Measurements from ENCODE around the gene PRMT1. TPM values are rescaled to one million over a fixed set of nuclear protein-coding genes. Genes with fewer than 3 reads are reported as not detected.

PRMT1 gene
- total RNA-seq, 1 experiment from 2014 or later: 527 TPM

DNA sequence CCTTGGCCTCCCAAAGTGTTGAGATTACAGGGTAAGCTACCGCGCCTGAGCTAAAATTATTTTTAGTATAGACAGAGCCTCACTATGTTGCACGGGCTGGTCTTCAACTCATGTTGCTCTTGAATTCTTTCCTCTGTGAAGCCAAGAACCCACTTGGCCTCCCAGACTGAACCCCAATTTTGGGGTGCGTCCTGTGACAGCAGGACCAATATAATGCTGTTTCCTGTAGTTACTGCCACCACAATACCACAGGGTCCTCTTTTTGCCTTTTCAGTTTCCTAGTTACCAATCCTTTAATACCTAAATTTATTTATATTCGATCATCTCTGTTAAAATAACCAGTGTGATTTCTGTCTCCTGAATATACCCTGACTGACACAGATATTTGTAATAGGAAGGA is 53.1 kb downstream of the PRMT1 start (continued):
- TF ChIP-seq, protein P1, sequence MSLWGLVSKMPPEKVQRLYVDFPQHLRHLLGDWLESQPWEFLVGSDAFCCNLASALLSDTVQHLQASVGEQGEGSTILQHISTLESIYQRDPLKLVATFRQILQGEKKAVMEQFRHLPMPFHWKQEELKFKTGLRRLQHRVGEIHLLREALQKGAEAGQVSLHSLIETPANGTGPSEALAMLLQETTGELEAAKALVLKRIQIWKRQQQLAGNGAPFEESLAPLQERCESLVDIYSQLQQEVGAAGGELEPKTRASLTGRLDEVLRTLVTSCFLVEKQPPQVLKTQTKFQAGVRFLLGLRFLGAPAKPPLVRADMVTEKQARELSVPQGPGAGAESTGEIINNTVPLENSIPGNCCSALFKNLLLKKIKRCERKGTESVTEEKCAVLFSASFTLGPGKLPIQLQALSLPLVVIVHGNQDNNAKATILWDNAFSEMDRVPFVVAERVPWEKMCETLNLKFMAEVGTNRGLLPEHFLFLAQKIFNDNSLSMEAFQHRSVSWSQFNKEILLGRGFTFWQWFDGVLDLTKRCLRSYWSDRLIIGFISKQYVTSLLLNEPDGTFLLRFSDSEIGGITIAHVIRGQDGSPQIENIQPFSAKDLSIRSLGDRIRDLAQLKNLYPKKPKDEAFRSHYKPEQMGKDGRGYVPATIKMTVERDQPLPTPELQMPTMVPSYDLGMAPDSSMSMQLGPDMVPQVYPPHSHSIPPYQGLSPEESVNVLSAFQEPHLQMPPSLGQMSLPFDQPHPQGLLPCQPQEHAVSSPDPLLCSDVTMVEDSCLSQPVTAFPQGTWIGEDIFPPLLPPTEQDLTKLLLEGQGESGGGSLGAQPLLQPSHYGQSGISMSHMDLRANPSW (CRISPR knock-in tag; conservative IDR thresholded peaks at IDR 0.05; ENCODE audit: low read depth): no peak
- TF ChIP-seq, protein P2, sequence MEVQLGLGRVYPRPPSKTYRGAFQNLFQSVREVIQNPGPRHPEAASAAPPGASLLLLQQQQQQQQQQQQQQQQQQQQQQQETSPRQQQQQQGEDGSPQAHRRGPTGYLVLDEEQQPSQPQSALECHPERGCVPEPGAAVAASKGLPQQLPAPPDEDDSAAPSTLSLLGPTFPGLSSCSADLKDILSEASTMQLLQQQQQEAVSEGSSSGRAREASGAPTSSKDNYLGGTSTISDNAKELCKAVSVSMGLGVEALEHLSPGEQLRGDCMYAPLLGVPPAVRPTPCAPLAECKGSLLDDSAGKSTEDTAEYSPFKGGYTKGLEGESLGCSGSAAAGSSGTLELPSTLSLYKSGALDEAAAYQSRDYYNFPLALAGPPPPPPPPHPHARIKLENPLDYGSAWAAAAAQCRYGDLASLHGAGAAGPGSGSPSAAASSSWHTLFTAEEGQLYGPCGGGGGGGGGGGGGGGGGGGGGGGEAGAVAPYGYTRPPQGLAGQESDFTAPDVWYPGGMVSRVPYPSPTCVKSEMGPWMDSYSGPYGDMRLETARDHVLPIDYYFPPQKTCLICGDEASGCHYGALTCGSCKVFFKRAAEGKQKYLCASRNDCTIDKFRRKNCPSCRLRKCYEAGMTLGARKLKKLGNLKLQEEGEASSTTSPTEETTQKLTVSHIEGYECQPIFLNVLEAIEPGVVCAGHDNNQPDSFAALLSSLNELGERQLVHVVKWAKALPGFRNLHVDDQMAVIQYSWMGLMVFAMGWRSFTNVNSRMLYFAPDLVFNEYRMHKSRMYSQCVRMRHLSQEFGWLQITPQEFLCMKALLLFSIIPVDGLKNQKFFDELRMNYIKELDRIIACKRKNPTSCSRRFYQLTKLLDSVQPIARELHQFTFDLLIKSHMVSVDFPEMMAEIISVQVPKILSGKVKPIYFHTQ (CRISPR knock-in tag; IDR thresholded peaks at IDR 0.05): no peak
- TF ChIP-seq NFATC4 (CRISPR knock-in tag; IDR thresholded peaks at IDR 0.05): no peak
- no peak for TF ChIP-seq GTF2I (CRISPR knock-in tag; conservative IDR thresholded peaks at IDR 0.05)

Small RNAs within 50 kb of the gene (microRNA-seq; reads per million reads assigned to microRNA genes)
- 1.4 reads per million for gene MIR5088 (ENCODE audit: borderline number of aligned reads)

Other genes with a start within 250 kb of the PRMT1 start
- 1.6 to 2.8 TPM (median 2.1 TPM) in 3 replicates for gene SLC17A7, start 235.7 kb upstream of the PRMT1 start, total RNA-seq (2021)
- gene PIH1D1, start 225.5 kb upstream of the PRMT1 start, total RNA-seq (2021): 153 to 170 TPM (median 156 TPM) in 3 replicates
- gene ALDH16A1, start 224.0 kb upstream of the PRMT1 start, total RNA-seq (2021): 44.3 to 53.6 TPM (median 52.6 TPM) in 3 replicates
- 2.9 to 5.3 TPM (median 3.6 TPM) in 3 replicates for gene FLT3LG, start 203.1 kb upstream of the PRMT1 start, total RNA-seq (2021)
- gene RPL13A, start 189.7 kb upstream of the PRMT1 start, total RNA-seq (2021): 3,861 to 4,362 TPM (median 4,362 TPM) in 3 replicates
- gene RPS11, start 180.8 kb upstream of the PRMT1 start, total RNA-seq (2021): 2,299 to 2,683 TPM (median 2,679 TPM) in 3 replicates
- 53.8 to 69.9 TPM (median 61.2 TPM) in 3 replicates for gene FCGRT, start 164.6 kb upstream of the PRMT1 start, total RNA-seq (2021)
- gene RCN3, start 149.3 kb upstream of the PRMT1 start, total RNA-seq (2021): 14.3 to 20.6 TPM (median 20.3 TPM) in 3 replicates
- gene NOSIP, start 96.7 kb upstream of the PRMT1 start, total RNA-seq (2021): 82.3 to 97.9 TPM (median 87.6 TPM) in 3 replicates
- gene PRRG2, start 96.0 kb upstream of the PRMT1 start, total RNA-seq (2021): 5.9 to 7.0 TPM (median 6.9 TPM) in 3 replicates
- gene PRR12, start 86.1 kb upstream of the PRMT1 start, total RNA-seq (2021): 78.6 to 86.1 TPM (median 83.3 TPM) in 3 replicates
- gene RRAS, start 37.1 kb upstream of the PRMT1 start, total RNA-seq (2021): 11.4 to 17.9 TPM (median 15.7 TPM) in 3 replicates
- gene SCAF1, start 35.1 kb upstream of the PRMT1 start, total RNA-seq (2021): 103 to 109 TPM (median 105 TPM) in 3 replicates
- 149 to 165 TPM (median 154 TPM) in 3 replicates for gene IRF3, start 11.4 kb upstream of the PRMT1 start, total RNA-seq (2021)
- gene BCL2L12, start 11.3 kb upstream of the PRMT1 start, total RNA-seq (2021): 139 to 146 TPM (median 140 TPM) in 3 replicates
- gene ADM5, start 12.3 kb downstream of the PRMT1 start, total RNA-seq (2021): 5.9 to 6.7 TPM (median 6.2 TPM) in 3 replicates
- gene CPT1C, start 13.8 kb downstream of the PRMT1 start, total RNA-seq (2021): 74.6 to 89.5 TPM (median 85.4 TPM) in 3 replicates
- 0.30 to 0.55 TPM (median 0.48 TPM) in 3 replicates for gene TSKS, start 86.0 kb downstream of the PRMT1 start, total RNA-seq (2021)
- gene AP2A1, start 89.7 kb downstream of the PRMT1 start, total RNA-seq (2021): 119 to 127 TPM (median 120 TPM) in 3 replicates
- 35.1 to 36.3 TPM (median 35.7 TPM) in 3 replicates for gene FUZ, start 136.0 kb downstream of the PRMT1 start, total RNA-seq (2021)
- 80.2 to 81.2 TPM (median 81.2 TPM) in 3 replicates for gene MED25, start 141.0 kb downstream of the PRMT1 start, total RNA-seq (2021)
- gene PTOV1, start 173.9 kb downstream of the PRMT1 start, total RNA-seq (2021): 296 to 316 TPM (median 306 TPM) in 3 replicates
- gene PNKP, start 190.3 kb downstream of the PRMT1 start, total RNA-seq (2021): 133 to 146 TPM (median 142 TPM) in 3 replicates
- gene AKT1S1, start 200.1 kb downstream of the PRMT1 start, total RNA-seq (2021): 41.9 to 47.8 TPM (median 46.5 TPM) in 3 replicates
- 44.4 to 52.8 TPM (median 46.7 TPM) in 3 replicates for gene TBC1D17, start 200.4 kb downstream of the PRMT1 start, total RNA-seq (2021)
- gene IL4I1, start 219.6 kb downstream of the PRMT1 start, total RNA-seq (2021): 0.83 to 1.4 TPM (median 0.99 TPM) in 3 replicates

Data from WTC11 (cell line).